ENCODE measurements around the gene PAH. TPM values are rescaled to one million over a fixed set of nuclear protein-coding genes. Genes with fewer than 3 reads are reported as not detected.

PAH gene
- total and polyA plus RNA-seq, 2 of the 8 experiments (the other 6 are each of a cell fraction or from before 2014, with no cell fraction given), result 3.9 to 9.0 TPM

GRCh38 chr12:102965281-102966155 lies 48.5 kb upstream of the PAH start:
- Histone ChIP-seq H3K23ac (ENCODE audit: insufficient read length) (no peak overlapping the region), H3K14ac (ENCODE audit: insufficient read length) (no peak overlapping the region), H3K4me2 (ENCODE audit: insufficient read depth in 1 of 2, low read depth in 2 of 2, low read length in 2 of 2) (peak overlapping the region; percentile 76 to 89), H3K79me2 (ENCODE audit: control insufficient read depth in 1 of 2, insufficient read depth in 2 of 2, low read length in 2 of 2) (no peaks in the 10 kb centered on the region), H4K8ac (ENCODE audit: extremely low read depth, insufficient read depth, low read length) (no peak overlapping the region), H3K9ac (replicated peaks in 1 of 4; ENCODE audit: extremely low read depth in 1 of 4, low read depth in 3 of 4, low read length in 3 of 4) (no peak overlapping the region), H2BK15ac (ENCODE audit: low read length) (no peak overlapping the region), H2AFZ (ENCODE audit: low read length) (no peak overlapping the region), H3K4ac (replicated peaks; ENCODE audit: insufficient read length, low read depth, low read length) (no peak overlapping the region), H3K56ac (replicated peaks; ENCODE audit: insufficient read length, low read depth, low read length) (no peak overlapping the region), H3K27ac (ENCODE audit: low read depth, low read length) (no peak overlapping the region), H3K36me3 (ENCODE audit: control insufficient read depth in 2 of 4, insufficient read depth in 4 of 4, low read length in 3 of 4) (peaks cover 0 to 7% (median 0%) of the 10 kb centered on the region in 4 experiments; a peak in 1 of 8 replicates), H2BK12ac (ENCODE audit: low read depth, low read length) (no peak overlapping the region), H3K9me3 (ENCODE audit: insufficient read depth in 2 of 2, low read depth in 1 of 2, low read length in 1 of 2) (peaks cover 8 to 12% of the 10 kb centered on the region in 2 experiments; a peak in 3 of 4 replicates), H3K4me1 (replicated peaks in 1 of 4; ENCODE audit: control insufficient read depth in 3 of 4, insufficient read depth in 4 of 4, low read length in 3 of 4) (peaks cover 0 to 15% (median 7%) of the 10 kb centered on the region in 4 experiments; a peak in 4 of 7 replicates), H3K27me3 (replicated peaks in 1 of 4; ENCODE audit: control insufficient read depth in 3 of 4, extremely low read depth in 1 of 4, insufficient read depth in 3 of 4, low read length in 3 of 4) (peaks cover 56 to 81% (median 76%) of the 10 kb centered on the region in 4 experiments), H2BK20ac (ENCODE audit: low read length) (no peak overlapping the region), H4K20me1 (replicated peaks in 1 of 2; ENCODE audit: control insufficient read depth in 1 of 2, insufficient read depth in 2 of 2, low read length in 2 of 2) (peaks cover 12 to 25% of the 10 kb centered on the region in 2 experiments), H3K4me3 (ENCODE audit: extremely low read depth in 1 of 4, insufficient read depth in 2 of 4, low read depth in 3 of 4, low read length in 4 of 4) (peak overlapping the region; percentile 19 to 58 (median 31); a peak in 5 of 8 replicates), H4K91ac (replicated peaks; ENCODE audit: insufficient read length, low read length) (no peak overlapping the region), H2AK5ac (ENCODE audit: low read depth, low read length) (no peak overlapping the region), H3K23me2 (ENCODE audit: low read depth, low read length) (peaks cover 13% of the 10 kb centered on the region), H4K5ac (ENCODE audit: insufficient read length, low read depth, low read length) (no peak overlapping the region), H2BK5ac (ENCODE audit: low read depth, low read length) (no peak overlapping the region), H2BK120ac (replicated peaks; ENCODE audit: low read depth, low read length) (no peak overlapping the region), H3K18ac (ENCODE audit: extremely low read depth, low read length) (no peak overlapping the region), H3K79me1 (ENCODE audit: low read depth, low read length) (no peaks in the 10 kb centered on the region)
- POLR2A ChIA-PET (ENCODE audit: partially characterized antibody), result interaction anchor here (1.1 kb wide), 1 partner anchor 7 kb away, joined by 5 read pairs; no protein-coding TSS in a partner anchor
- DNase-seq (ENCODE audit: low read depth in 1 of 2, low spot score in 2 of 2) (peak in 1 of 2 experiments; percentile 55), FAIRE-seq (no peak)
- WGBS, 2 experiments (ENCODE audit: extremely low coverage in 1 of 2, insufficient coverage in 1 of 2, insufficient read length in 1 of 2, insufficient replicate concordance in 2 of 2, low coverage in 1 of 2, low lambda C conversion rate in 2 of 2, missing lambda C conversion rate in 1 of 2), result 3% methylated on average over 27 of the region's 38 CpGs; no CpG with 5 or more reads in 1 of the 2 experiments
- CTCF ChIA-PET (ENCODE audit: partially characterized antibody), result interaction anchor here (0.5 to 5.6 kb wide), 9 partner anchors 10 to 667 kb away, joined by 3 to 37 read pairs (median 3); no protein-coding TSS in a partner anchor
- no peak for TF ChIP-seq HDAC6 (IDR thresholded peaks at IDR 0.05; ENCODE audit: low read depth, low read length)
- TF ChIP-seq EZH2 (IDR thresholded peaks at IDR 0.05; ENCODE audit: low read depth, low read length, severe bottlenecking), result peak; percentile 67
- no peak for TF ChIP-seq BRCA1 (IDR thresholded peaks at IDR 0.05; ENCODE audit: low read depth, low read length)
- no peak for TF ChIP-seq CHD2 (IDR thresholded peaks at IDR 0.05; ENCODE audit: low read length)
- TF ChIP-seq JUND (IDR thresholded peaks at IDR 0.05; ENCODE audit: low read length), result no peak
- TF ChIP-seq ASH2L (IDR thresholded peaks at IDR 0.05; ENCODE audit: low read length), result no peak
- peak; percentile 70 for TF ChIP-seq RNF2 (IDR thresholded peaks at IDR 0.05; ENCODE audit: borderline replicate concordance, low read depth, low read length, missing control alignments, poor library complexity, severe bottlenecking)
- TF ChIP-seq SP4 (IDR thresholded peaks at IDR 0.05; ENCODE audit: low read length), result no peak
- TF ChIP-seq, protein P1, sequence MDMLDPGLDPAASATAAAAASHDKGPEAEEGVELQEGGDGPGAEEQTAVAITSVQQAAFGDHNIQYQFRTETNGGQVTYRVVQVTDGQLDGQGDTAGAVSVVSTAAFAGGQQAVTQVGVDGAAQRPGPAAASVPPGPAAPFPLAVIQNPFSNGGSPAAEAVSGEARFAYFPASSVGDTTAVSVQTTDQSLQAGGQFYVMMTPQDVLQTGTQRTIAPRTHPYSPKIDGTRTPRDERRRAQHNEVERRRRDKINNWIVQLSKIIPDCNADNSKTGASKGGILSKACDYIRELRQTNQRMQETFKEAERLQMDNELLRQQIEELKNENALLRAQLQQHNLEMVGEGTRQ (IDR thresholded peaks at IDR 0.05; ENCODE audit: low read length), result no peak
- no peak for TF ChIP-seq RFX5 (IDR thresholded peaks at IDR 0.05; ENCODE audit: borderline replicate concordance, low read depth, low read length)
- no peak for TF ChIP-seq TAF1 (IDR thresholded peaks at IDR 0.05; ENCODE audit: low read depth, low read length)

Measured in H1 (cell line).